Neural cell (in vitro differentiated cells): ENCODE measurements around the gene KLHL21. TPM values are rescaled to one million over a fixed set of nuclear protein-coding genes. Genes with fewer than 3 reads are reported as not detected.
A peak's percentile ranks its signal among the peaks of the same experiment; 100 is the strongest.

Experiments used
- H2AFZ ChIP-seq: fragments of 200-600, 300-800 bp; sonication (generic), shearing (Covaris generic); 2 replicates; pipeline ENCODE4 v1.6.0; 2014; ENCODE audit warnings: low read depth, mild to moderate bottlenecking, antibody characterized with exemption, low read length, moderate library complexity
- H3F3A ChIP-seq: fragments of 200-600 bp; shearing (Covaris generic); 2 replicates; pipeline ENCODE4 v1.6.1; 2016; ENCODE audit warnings: mild to moderate bottlenecking, moderate library complexity, mixed read lengths, antibody characterized with exemption, low read length; ENCODE audit not compliant: insufficient read depth, poor library complexity, severe bottlenecking
- H3K27ac ChIP-seq: fragments of 200-600, 300-800 bp; sonication (generic), shearing (Covaris generic); 2 replicates; pipeline ENCODE4 v1.5.1; 2014; ENCODE audit warnings: mild to moderate bottlenecking, low read length, moderate library complexity
- H3K27me3 ChIP-seq: fragments of 300-800, 200-600 bp; sonication (generic), shearing (Covaris generic); 2 replicates; pipeline ENCODE4 v1.6.0; 2014; ENCODE audit warnings: mild to moderate bottlenecking, low read depth, low read length, moderate library complexity; ENCODE audit not compliant: insufficient read depth
- H3K36me3 ChIP-seq: fragments of 300-800, 200-600 bp; sonication (generic), shearing (Covaris generic); 2 replicates; pipeline ENCODE4 v1.5.1; 2014; ENCODE audit warnings: mild to moderate bottlenecking, antibody characterized with exemption, low read length, moderate library complexity; ENCODE audit not compliant: insufficient read depth
- H3K4me2 ChIP-seq: fragments of 300-800, 200-600 bp; sonication (generic), shearing (Covaris generic); 2 replicates; pipeline ENCODE4 v1.6.0; 2014; ENCODE audit warnings: mild to moderate bottlenecking, low read length
- H3K4me3 ChIP-seq: fragments of 300-800, 200-600 bp; sonication (generic), shearing (Covaris generic); 2 replicates; pipeline ENCODE4 v1.5.1; 2014; ENCODE audit warnings: mild to moderate bottlenecking, low read length, moderate library complexity
- H3K79me2 ChIP-seq: fragments of 200-600 bp; shearing (Covaris generic); replicated peaks from 2 replicates; pipeline ENCODE4 v1.6.0; 2014; ENCODE audit warnings: mild to moderate bottlenecking, low read length, moderate library complexity; ENCODE audit not compliant: insufficient read depth
- H3K9ac ChIP-seq: fragments of 300-800, 200-600 bp; sonication (generic), shearing (Covaris generic); 2 replicates; pipeline ENCODE4 v1.6.1; 2016; ENCODE audit warnings: mild to moderate bottlenecking, low read length, mixed read lengths
- H3K9me2 ChIP-seq: fragments of 200-600 bp; shearing (Covaris generic); 2 replicates; pipeline ENCODE4 v1.6.1; 2016; ENCODE audit warnings: mild to moderate bottlenecking, low read length, mixed read lengths; ENCODE audit not compliant: insufficient read depth
- H3K9me3 ChIP-seq: fragments of 200-600, 300-800 bp; sonication (generic), shearing (Covaris generic); 2 replicates; pipeline ENCODE4 v1.6.1; 2016; ENCODE audit warnings: mild to moderate bottlenecking, mixed run types, low read length, moderate library complexity, mixed read lengths
- H4K20me1 ChIP-seq: fragments of 200-600 bp; shearing (Covaris generic); 2 replicates; pipeline ENCODE4 v1.6.1; 2016; ENCODE audit warnings: mild to moderate bottlenecking, mixed run types; ENCODE audit not compliant: insufficient read depth
- EP300 ChIP-seq: fragments of 450-650 bp; conservative IDR thresholded peaks from 2 replicates; pipeline ENCODE4 v1.6.1; 2014; ENCODE audit warnings: antibody characterized with exemption, mild to moderate bottlenecking, moderate library complexity; ENCODE audit not compliant: poor library complexity, severe bottlenecking
- EZH2 ChIP-seq: fragments of 200-600, 300-800 bp; shearing (Covaris generic), sonication (generic); IDR thresholded peaks from 2 replicates; pipeline ENCODE4 v1.6.1; 2014; ENCODE audit warnings: antibody characterized with exemption, low read length, borderline replicate concordance, mild to moderate bottlenecking; ENCODE audit not compliant: insufficient read depth, poor library complexity, severe bottlenecking
- MXI1 ChIP-seq: fragments of 450-650 bp; conservative IDR thresholded peaks from 2 replicates; pipeline ENCODE4 v1.6.1; 2014; ENCODE audit warnings: antibody characterized with exemption, mild to moderate bottlenecking; ENCODE audit not compliant: poor library complexity, severe bottlenecking
- POLR2AphosphoS5 ChIP-seq: IDR thresholded peaks from 2 replicates; pipeline ENCODE4 v1.6.1; 2012
- RAD21 ChIP-seq: fragments of 450-650 bp; conservative IDR thresholded peaks from 2 replicates; pipeline ENCODE4 v1.6.1; 2014; ENCODE audit warnings: antibody characterized with exemption, mild to moderate bottlenecking, moderate library complexity
- REST ChIP-seq: IDR thresholded peaks from 2 replicates; pipeline ENCODE4 v1.6.1; 2012; ENCODE audit warnings: borderline replicate concordance
- SMC3 ChIP-seq: fragments of 450-650 bp; conservative IDR thresholded peaks from 2 replicates; pipeline ENCODE4 v1.6.1; 2014; ENCODE audit warnings: antibody characterized with exemption, mild to moderate bottlenecking, moderate library complexity; ENCODE audit not compliant: poor library complexity
- TAF1 ChIP-seq: IDR thresholded peaks from 2 replicates; pipeline ENCODE4 v1.6.1; 2012; ENCODE audit warnings: low read depth
- polyA plus RNA-seq: library from polyadenylated mRNA; depleted of rRNA; stranded (reverse); fragments of >200 nt; gene quantifications from 2 replicates; pipeline ENCODE4 v1.2.3, GENCODE V29; 2014
- TF ChIP-seq, protein P1 (sequence below): fragments of 450-650 bp; IDR thresholded peaks from 2 replicates; pipeline ENCODE4 v1.5.1; 2014; ENCODE audit warnings: antibody characterized with exemption, mild to moderate bottlenecking, moderate library complexity; ENCODE audit not compliant: poor library complexity, severe bottlenecking

KLHL21 gene
- polyA plus RNA-seq, 1 donor from 2014 or later, result 8.4 TPM

- Histone ChIP-seq H3K79me2 (peaks cover 17% of the 10 kb centered on the region), H3K9me3 (no peaks in the 10 kb centered on the region), H4K20me1 (no peaks in the 10 kb centered on the region), H3K9ac (no peak overlapping the region), H3K27ac (no peak overlapping the region), H3K4me2 (no peak overlapping the region), H3K27me3 (no peaks in the 10 kb centered on the region), H3K4me3 (no peak overlapping the region), H3K36me3 (no peaks in the 10 kb centered on the region), H2AFZ (no peak overlapping the region), H3F3A (no peaks in the 10 kb centered on the region), H3K9me2 (no peaks in the 10 kb centered on the region)
- TF ChIP-seq SMC3 (no peak), REST (no peak), MXI1 (no peak), TAF1 (no peak), POLR2AphosphoS5 (no peak), EZH2 (no peak), RAD21 (no peak), EP300 (no peak)
- TF ChIP-seq, protein P1, sequence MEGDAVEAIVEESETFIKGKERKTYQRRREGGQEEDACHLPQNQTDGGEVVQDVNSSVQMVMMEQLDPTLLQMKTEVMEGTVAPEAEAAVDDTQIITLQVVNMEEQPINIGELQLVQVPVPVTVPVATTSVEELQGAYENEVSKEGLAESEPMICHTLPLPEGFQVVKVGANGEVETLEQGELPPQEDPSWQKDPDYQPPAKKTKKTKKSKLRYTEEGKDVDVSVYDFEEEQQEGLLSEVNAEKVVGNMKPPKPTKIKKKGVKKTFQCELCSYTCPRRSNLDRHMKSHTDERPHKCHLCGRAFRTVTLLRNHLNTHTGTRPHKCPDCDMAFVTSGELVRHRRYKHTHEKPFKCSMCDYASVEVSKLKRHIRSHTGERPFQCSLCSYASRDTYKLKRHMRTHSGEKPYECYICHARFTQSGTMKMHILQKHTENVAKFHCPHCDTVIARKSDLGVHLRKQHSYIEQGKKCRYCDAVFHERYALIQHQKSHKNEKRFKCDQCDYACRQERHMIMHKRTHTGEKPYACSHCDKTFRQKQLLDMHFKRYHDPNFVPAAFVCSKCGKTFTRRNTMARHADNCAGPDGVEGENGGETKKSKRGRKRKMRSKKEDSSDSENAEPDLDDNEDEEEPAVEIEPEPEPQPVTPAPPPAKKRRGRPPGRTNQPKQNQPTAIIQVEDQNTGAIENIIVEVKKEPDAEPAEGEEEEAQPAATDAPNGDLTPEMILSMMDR, result no peak
Measured at GRCh38 chr1:6627031-6627430, 24.4 kb upstream of the KLHL21 start.

DNA sequence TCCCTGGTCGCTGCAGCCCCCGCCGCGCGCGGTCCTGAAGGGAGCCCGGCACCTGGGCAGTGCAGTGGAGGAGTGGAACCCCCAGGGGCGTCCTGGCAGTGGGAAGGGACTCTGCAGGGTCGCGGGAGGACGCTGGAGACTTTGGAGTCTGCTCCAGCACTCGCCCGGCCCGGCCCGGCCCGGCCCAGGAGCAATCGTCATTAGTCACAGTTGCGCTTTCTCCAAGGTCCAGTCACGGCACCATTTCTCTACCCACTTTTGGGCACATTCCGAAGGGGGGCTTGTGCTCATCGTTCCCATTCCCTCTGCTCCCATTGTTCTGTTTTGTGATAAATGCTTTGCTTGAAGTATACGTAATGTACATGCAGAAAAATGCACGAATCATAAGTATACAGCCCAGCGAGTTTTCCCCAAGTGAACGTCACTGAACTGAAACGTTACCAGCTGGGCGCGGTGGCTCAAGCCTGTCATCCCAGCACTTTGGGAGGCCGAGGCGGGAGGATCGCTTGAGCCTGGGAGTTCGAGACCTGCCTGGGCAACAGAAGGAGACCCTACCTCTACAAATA, 23.0 kb upstream of the KLHL21 start:
- H3K9me2 ChIP-seq, result no peaks in the 10 kb centered on the region
- H3F3A ChIP-seq, result no peaks in the 10 kb centered on the region
- H2AFZ ChIP-seq, result peak overlapping the region; percentile 45
- H4K20me1 ChIP-seq, result no peaks in the 10 kb centered on the region
- H3K4me2 ChIP-seq, result peak overlapping the region; percentile 59
- H3K4me3 ChIP-seq, result peak overlapping the region; percentile 94
- H3K9ac ChIP-seq, result peak overlapping the region; percentile 83
- no peaks in the 10 kb centered on the region for H3K27me3 ChIP-seq
- peak overlapping the region; percentile 39 for H3K27ac ChIP-seq
- TF ChIP-seq SMC3 (no peak), REST (no peak), POLR2AphosphoS5 (no peak), RAD21 (no peak), EP300 (no peak), MXI1 (no peak), TAF1 (no peak), EZH2 (no peak)
- TF ChIP-seq, protein P1, result no peak
- H3K36me3 ChIP-seq, result no peaks in the 10 kb centered on the region
- H3K79me2 ChIP-seq, result peaks cover 17% of the 10 kb centered on the region
- H3K9me3 ChIP-seq, result no peaks in the 10 kb centered on the region
